Measurements from ENCODE around the gene COBL.

COBL gene

GRCh38 chr7:51307651-51308210 lies 8.9 kb downstream of the COBL start:
- DNase-seq (ENCODE audit: low read depth in 2 of 2), result no peak

GRCh38 chr7:51306761-51307160 lies 9.8 kb downstream of the COBL start:
- DNase-seq (ENCODE audit: low read depth in 2 of 2), result no peak

GRCh38 chr7:51304729-51305128 lies 11.9 kb downstream of the COBL start:
- no peak for DNase-seq (ENCODE audit: low read depth in 2 of 2)

GRCh38 chr7:51303142-51303525 lies 13.5 kb downstream of the COBL start:
- no peak for DNase-seq (ENCODE audit: low read depth in 2 of 2)

GRCh38 chr7:51301806-51302205 lies 14.8 kb downstream of the COBL start:
- no peak for DNase-seq (ENCODE audit: low read depth in 2 of 2)

GRCh38 chr7:51300762-51301674 lies 15.6 kb downstream of the COBL start:
- no peak for DNase-seq (ENCODE audit: low read depth in 2 of 2)

GRCh38 chr7:51299391-51300133 lies 17.0 kb downstream of the COBL start:
- DNase-seq (ENCODE audit: low read depth in 2 of 2), result no peak

GRCh38 chr7:51298912-51299311 lies 17.7 kb downstream of the COBL start:
- DNase-seq (ENCODE audit: low read depth in 2 of 2), result no peak

- no peak for DNase-seq (ENCODE audit: low read depth in 2 of 2)
These were observed 18.6 kb downstream of the COBL start for GRCh38 chr7:51297986-51298385.

- no peak for DNase-seq (ENCODE audit: low read depth in 2 of 2)
These were observed 21.0 kb downstream of the COBL start for GRCh38 chr7:51295440-51296245.

GRCh38 chr7:51292596-51292995 lies 24.0 kb downstream of the COBL start:
- DNase-seq (ENCODE audit: low read depth in 2 of 2), result no peak

- no peak for DNase-seq (ENCODE audit: low read depth in 2 of 2)
These were observed 25.7 kb downstream of the COBL start for GRCh38 chr7:51290702-51291540.

GRCh38 chr7:51290304-51290637 lies 26.3 kb downstream of the COBL start:
- no peak for DNase-seq (ENCODE audit: low read depth in 2 of 2)

- no peak for DNase-seq (ENCODE audit: low read depth in 2 of 2)
These were observed 26.8 kb downstream of the COBL start for GRCh38 chr7:51289623-51290303.

GRCh38 chr7:51288896-51289622 lies 27.6 kb downstream of the COBL start:
- DNase-seq (ENCODE audit: low read depth in 2 of 2), result no peak

GRCh38 chr7:51286401-51286800 lies 30.2 kb downstream of the COBL start:
- no peak for DNase-seq (ENCODE audit: low read depth in 2 of 2)

GRCh38 chr7:51280156-51280555 lies 36.5 kb downstream of the COBL start:
- DNase-seq (ENCODE audit: low read depth in 2 of 2), result no peak

GRCh38 chr7:51279391-51280023 lies 37.1 kb downstream of the COBL start:
- no peak for DNase-seq (ENCODE audit: low read depth in 2 of 2)

- DNase-seq (ENCODE audit: low read depth in 2 of 2), result no peak
These were observed 37.8 kb downstream of the COBL start for GRCh38 chr7:51278797-51279196.

Measured in stimulated activated CD4-positive, alpha-beta T cell treated with anti-CD3 and anti-CD28 coated beads, Interleukin-15, amount 100 ng/mL, for 48 hours (primary cell).